ENCODE data around the gene OGG1.

- TF ChIP-seq REST (IDR thresholded peaks at IDR 0.05; ENCODE audit: insufficient read depth in 1 of 2, low read depth in 2 of 2, low read length in 2 of 2), result no peak
- no peak for TF ChIP-seq SIN3A (IDR thresholded peaks at IDR 0.05; ENCODE audit: borderline replicate concordance, insufficient read depth, low read length)
- no peak for TF ChIP-seq TAF1 (IDR thresholded peaks at IDR 0.05; ENCODE audit: borderline replicate concordance, insufficient read depth, low read length)
- TF ChIP-seq POLR2AphosphoS5 (IDR thresholded peaks at IDR 0.05; ENCODE audit: low read depth, low read length), result no peak
These were observed 31.2 kb downstream of the OGG1 start for GRCh38 chr3:9780910-9781309.
